GM21723 (cell line): Measurements from ENCODE around the gene MRC1.
A peak's percentile ranks its signal among the peaks of the same experiment; 100 is the strongest.

Experiments used
- ATAC-seq: cut with Tn5 transposase; IDR thresholded peaks from one replicate; pipeline ENCODE4 v1.9.1; 2021; ENCODE audit warnings: mild to moderate bottlenecking, moderate library complexity; ENCODE audit not compliant: unreplicated experiment

The MRC1 gene

GRCh38 chr10:17795083-17795482, 14.1 kb upstream of the MRC1 start:
- ATAC-seq: no peak

GRCh38 chr10:17795813-17796594, 13.1 kb upstream of the MRC1 start:
- ATAC-seq: no peak

GRCh38 chr10:17801507-17801906, 7.6 kb upstream of the MRC1 start:
- ATAC-seq: no peak

GRCh38 chr10:17802350-17802749, 6.8 kb upstream of the MRC1 start:
- ATAC-seq: no peak

DNA sequence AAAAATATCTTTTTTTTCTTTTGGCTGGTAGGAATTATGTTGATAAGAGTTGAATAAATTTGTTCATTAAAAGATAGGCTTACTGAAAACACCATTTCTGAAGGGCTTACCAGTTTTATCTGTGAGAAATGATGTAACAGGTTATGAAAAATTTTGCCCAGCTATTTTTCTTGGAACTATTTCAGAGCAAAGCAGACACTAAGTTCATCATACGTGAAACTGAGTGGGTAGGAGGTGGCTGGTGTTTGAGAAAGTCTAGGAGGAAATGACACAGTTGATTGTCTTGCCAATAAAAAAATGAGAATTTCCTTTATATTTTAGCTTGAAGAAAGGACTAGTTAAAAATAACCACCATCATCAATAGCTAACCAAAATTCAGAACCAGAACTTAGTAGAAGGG, 6.2 kb upstream of the MRC1 start:
- ATAC-seq: no peak

DNA sequence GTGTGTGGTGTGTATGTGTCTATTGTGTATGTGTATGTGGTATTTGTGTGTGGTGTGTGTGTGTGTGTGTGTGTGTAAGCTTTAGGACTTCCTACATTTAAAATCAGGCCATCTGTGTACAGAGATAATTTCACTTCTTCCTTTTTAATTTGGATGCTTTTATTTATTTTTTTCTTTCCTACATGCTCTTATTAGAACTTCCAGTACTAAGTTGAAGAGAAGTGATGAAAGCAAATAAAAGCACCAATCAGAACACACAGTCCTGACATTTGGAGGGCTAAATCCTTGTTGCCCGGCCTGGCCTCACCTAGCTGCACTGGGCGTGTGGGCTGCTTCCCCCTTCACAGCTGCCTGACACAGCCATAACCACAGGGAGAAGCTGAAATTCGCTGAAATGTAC, 3.8 kb upstream of the MRC1 start:
- ATAC-seq: no peak

DNA sequence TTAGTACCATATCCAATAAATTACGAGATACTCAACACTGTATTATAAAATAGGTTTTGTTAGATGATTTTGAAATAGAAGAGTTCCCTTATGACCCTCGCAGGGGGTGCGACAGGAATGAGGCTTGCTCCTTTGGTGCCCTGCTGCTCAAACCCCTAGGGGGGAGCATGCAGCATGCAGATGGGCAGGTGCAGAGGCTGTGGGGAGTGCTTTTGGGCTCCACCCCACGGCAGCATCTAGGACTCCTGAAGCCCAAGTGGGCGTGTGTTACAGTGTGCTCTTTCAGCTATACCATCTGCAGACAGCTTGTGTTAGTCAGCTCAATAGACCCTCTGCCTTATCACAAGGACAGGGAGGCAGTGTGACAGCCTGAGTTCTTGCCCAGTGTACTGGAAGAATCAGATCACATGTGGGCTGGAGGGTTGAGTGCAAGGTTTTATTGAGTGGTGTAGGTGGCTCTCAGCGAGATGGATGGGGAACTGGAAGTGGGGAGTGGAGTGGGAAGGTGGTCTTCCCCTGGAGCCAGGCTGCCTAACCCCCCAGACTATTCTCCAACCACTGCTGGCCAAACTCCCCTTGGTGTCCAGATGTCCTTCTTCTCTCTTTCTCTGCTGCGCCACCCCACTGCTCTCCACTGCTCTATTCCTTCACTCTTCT, 3.1 kb upstream of the MRC1 start:
- ATAC-seq: peak; percentile 80

DNA sequence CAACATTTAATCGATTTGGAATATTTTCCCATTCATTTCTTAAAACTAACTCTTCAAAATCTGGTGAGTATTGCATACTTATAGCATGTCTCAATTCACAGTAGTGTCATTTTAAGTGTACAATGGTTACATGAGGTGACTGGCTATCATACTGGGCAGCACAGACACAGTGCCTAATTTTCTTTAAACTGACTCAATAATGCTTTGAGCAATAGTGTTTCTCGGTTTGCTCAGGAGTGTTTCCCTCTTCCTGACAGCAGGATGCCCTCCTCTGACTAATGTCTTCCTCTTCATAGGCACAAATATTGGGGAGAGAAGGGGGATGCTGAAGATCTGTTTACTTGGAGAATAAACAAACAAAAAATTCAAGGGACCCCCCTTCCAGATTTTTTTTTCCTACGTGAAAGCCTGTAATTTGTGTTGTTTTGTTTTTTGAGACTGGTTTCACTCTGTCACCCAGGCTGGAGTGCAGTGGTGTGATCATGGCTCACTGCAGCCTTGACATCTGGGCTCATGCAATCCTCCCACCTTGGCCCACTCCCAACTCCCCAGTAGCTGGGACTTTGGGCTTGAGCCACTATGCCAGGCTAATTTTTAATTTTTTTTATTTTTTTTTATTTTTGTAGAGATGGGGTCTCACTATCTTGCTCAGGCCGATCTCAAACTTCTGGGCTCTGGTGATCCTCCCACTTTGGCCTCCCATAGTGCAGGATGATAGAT, 2.2 kb downstream of the MRC1 start:
- ATAC-seq: no peak

GRCh38 chr10:17814973-17815372, 5.8 kb downstream of the MRC1 start:
- ATAC-seq: no peak

GRCh38 chr10:17816199-17816598, 7.1 kb downstream of the MRC1 start:
- no peak for ATAC-seq

DNA sequence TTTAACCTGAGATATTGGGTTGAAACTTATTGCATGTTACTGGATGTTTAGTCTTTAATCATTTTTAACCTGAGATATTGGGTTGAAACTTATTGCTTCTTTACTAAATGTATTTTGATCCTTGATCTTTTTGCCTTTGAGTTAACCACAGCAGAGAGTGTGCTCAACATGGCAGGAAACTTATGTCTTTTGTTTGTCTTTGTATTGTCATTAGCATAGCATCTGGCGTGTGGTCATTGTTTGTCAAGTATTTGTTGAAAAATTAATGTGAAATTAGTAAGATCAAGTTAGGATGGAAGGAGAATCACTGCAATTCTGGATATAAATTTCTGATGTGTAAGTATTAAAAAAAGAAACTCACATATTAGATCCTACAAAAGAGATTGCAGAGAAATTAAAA, 8.2 kb downstream of the MRC1 start:
- ATAC-seq: no peak

GRCh38 chr10:17817790-17818189, 8.6 kb downstream of the MRC1 start:
- no peak for ATAC-seq

DNA sequence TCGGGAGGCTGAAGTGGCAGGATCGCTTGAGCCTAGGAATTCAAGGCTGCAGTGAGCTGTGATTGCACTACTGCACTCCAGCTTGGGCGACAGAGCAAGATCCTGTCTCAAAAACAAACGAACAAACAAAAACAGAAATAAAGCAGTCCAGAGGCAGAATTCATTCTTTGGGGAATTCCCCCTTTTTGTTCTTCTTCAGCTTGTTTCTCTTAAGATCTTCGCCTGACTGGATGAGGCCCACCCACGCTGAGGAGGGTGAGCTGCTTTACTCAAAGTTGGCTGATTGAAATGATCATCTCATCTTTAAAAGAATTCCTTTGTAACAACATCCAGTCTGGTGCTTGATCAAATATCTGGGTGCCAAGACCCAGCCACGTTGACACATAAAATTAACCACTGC, 10.7 kb downstream of the MRC1 start:
- no peak for ATAC-seq

DNA sequence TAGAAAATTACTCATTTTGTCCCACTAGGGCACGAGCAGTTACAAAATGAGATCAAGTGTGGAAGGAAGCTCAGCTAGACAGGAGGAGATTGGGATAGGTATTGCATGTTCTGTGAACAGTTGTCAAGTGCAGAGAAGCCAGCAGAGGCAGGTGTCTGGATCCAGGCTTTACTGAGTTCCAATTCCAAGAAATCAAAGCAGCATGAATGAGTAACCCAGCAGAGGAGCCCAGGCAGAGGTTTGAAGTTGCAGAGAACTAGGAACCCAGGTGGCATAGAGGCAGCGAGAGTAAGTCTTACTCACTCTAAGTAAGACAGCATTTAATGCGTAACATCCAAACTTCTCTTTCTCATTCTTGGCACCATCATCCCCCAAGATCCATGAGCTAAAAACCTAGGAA, 11.8 kb downstream of the MRC1 start:
- no peak for ATAC-seq

DNA sequence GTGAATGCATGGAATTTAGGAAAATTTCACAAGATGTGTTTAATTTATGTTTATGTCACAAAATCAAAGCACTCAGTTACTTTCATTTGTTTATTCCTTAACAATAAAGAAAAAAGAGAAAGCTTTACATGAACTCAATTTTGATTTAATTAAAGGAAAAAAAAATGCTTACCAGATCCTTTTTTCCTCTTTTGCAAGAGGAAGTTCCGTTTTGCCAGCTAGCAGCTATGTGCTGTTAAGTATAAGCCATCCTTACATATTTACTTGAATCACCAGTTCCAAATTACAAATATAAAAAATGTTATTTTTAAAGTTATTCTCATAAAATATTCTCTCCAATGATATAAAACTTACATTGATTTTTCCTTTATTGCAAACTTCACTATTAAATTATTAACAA, 12.7 kb downstream of the MRC1 start:
- no peak for ATAC-seq

GRCh38 chr10:17831341-17831740, 22.2 kb downstream of the MRC1 start:
- no peak for ATAC-seq

DNA sequence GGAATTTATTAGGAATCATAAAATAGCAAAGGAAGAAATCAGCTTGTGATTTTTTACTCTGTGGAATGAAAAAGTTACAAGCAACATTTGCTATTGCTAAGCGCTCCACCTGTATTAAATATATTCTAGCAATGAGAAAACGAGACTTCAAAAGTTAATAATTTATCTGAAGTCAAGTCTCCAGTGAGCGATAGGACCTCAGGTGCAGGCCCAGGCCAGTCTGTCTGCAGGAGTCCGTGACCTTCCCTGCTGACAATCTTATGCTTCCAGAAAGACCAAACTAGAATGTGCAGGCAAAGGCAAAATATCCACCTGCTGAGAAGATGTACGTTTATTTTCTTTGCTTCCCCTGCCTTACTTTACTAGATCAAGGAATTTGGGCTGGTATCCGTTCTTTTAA, 22.7 kb downstream of the MRC1 start:
- ATAC-seq: no peak

DNA sequence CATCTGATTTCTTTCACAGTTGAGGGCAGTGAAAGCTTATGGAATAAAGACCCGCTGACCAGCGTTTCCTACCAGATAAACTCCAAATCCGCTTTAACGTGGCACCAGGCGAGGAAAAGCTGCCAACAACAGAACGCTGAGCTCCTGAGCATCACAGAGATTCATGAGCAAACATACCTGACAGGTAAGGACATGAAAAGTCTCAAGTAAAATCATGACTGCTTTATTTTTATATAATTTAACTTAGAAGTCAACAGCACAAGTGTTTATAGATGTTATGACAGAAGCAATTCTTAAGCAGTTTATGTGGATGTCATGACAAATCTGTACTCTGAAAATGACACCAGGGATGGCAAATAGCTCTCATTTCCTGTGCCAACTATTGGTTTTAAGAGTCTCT, 24.5 kb downstream of the MRC1 start:
- ATAC-seq: no peak

GRCh38 chr10:17835688-17836087, 26.5 kb downstream of the MRC1 start:
- ATAC-seq: no peak

DNA sequence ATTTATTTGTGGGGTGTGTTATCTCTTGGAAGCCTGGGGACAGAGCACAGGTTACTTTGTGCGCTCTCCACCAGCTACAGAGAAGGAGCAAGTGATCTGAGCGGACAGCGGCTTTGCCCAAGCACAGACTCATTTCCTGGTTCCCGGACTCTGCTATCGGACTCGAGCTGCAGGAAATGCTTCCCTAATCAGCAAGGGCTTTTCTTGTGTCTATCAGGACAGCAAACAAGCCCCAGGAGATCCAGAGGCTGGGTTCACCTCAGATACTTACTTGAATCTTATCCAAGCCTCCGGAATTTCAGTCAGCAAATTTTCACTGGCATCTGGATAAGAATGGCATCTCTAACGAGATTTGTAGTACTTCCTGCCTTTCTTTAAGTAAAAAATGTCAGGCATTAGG, 27.8 kb downstream of the MRC1 start:
- no peak for ATAC-seq

- no peak for ATAC-seq
Observed at GRCh38 chr10:17838080-17838648, 29.0 kb downstream of the MRC1 start.

DNA sequence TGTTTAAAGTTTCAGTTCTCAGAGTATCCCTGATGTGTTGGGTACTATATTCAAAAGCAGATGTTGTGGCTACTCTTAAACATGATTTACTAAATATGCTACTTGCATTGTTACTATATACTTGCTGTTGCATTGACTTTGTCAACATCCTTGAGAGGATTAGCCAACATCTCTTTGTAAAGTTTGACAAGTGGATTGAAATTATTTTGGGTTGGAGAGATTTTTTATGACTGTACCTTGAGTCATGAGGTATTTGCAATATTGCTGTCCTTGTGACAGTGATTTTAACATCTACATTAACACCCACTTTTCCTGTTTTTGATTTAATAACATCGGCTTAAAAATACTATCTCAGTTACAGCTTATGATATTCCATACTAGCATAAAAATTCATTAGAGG, 31.9 kb downstream of the MRC1 start:
- ATAC-seq: no peak
